Loucy (cell line): Measurements from ENCODE around the gene CELSR1.

Experiments used
- H2AFZ ChIP-seq: fragments of 200-600 bp; sonication (generic); 2 replicates; pipeline ENCODE4 v1.6.0; 2016; ENCODE audit warnings: antibody characterized with exemption, mild to moderate bottlenecking, low read length, moderate library complexity
- H3F3A ChIP-seq: fragments of 200-600 bp; 2 replicates; pipeline ENCODE4 v1.6.0; 2016; ENCODE audit warnings: antibody characterized with exemption, low read depth, mild to moderate bottlenecking
- H3K27me3 ChIP-seq: fragments of 200-600 bp; sonication (generic); 2 replicates; pipeline ENCODE4 v1.6.1; 2014; ENCODE audit warnings: low read length, mild to moderate bottlenecking; ENCODE audit not compliant: insufficient read depth, poor library complexity, severe bottlenecking
- H3K36me3 ChIP-seq: fragments of 200-600 bp; sonication (generic); 2 replicates; pipeline ENCODE4 v1.6.1; 2016; ENCODE audit warnings: low read length; ENCODE audit not compliant: insufficient read depth
- H3K4me1 ChIP-seq: fragments of 200-600 bp; sonication (generic); 2 replicates; pipeline ENCODE4 v1.5.1; 2014; ENCODE audit warnings: low read length, mild to moderate bottlenecking; ENCODE audit not compliant: insufficient read depth, poor library complexity, severe bottlenecking
- H3K4me2 ChIP-seq: fragments of 200-600 bp; sonication (generic); 2 replicates; pipeline ENCODE4 v1.6.0; 2014; ENCODE audit warnings: antibody characterized with exemption, low read length, low read depth, mild to moderate bottlenecking; ENCODE audit not compliant: poor library complexity, severe bottlenecking
- H3K4me3 ChIP-seq: fragments of 200-600 bp; sonication (generic); 2 replicates; pipeline ENCODE4 v1.5.1; 2014; ENCODE audit warnings: low read length, mild to moderate bottlenecking, mixed read lengths; ENCODE audit not compliant: poor library complexity, severe bottlenecking
- H3K79me2 ChIP-seq: fragments of 200-600 bp; sonication (generic); 2 replicates; pipeline ENCODE4 v1.6.1; 2014; ENCODE audit warnings: low read length; ENCODE audit not compliant: insufficient read depth
- H3K9ac ChIP-seq: fragments of 200-600 bp; sonication (generic); 2 replicates; pipeline ENCODE4 v1.6.0; 2014; ENCODE audit warnings: mild to moderate bottlenecking, low read depth, low read length, moderate library complexity; ENCODE audit not compliant: poor library complexity, severe bottlenecking
- H3K9me2 ChIP-seq: fragments of 200-600 bp; sonication (generic); replicated peaks from 2 replicates; pipeline ENCODE4 v1.6.1; 2016; ENCODE audit warnings: low read depth, low read length, mixed read lengths
- H3K9me3 ChIP-seq: fragments of 200-600 bp; sonication (generic); 2 replicates; pipeline ENCODE4 v1.6.1; 2014; ENCODE audit warnings: mild to moderate bottlenecking, antibody characterized with exemption, low read length, low read depth; ENCODE audit not compliant: insufficient read depth
- H4K20me1 ChIP-seq: fragments of 200-600 bp; sonication (generic); 2 replicates; pipeline ENCODE4 v1.6.0; 2014; ENCODE audit warnings: antibody characterized with exemption, low read length, mild to moderate bottlenecking; ENCODE audit not compliant: insufficient read depth, poor library complexity, severe bottlenecking
- CTCF ChIP-seq: fragments of 200-600 bp; sonication (generic); conservative IDR thresholded peaks from 2 replicates; pipeline ENCODE4 v1.5.1; 2014; ENCODE audit warnings: mild to moderate bottlenecking, antibody characterized with exemption, low read length
- EZH2phosphoT487 ChIP-seq: fragments of 200-600 bp; IDR thresholded peaks from 2 replicates; pipeline ENCODE4 v1.6.1; 2018; ENCODE audit warnings: antibody characterized with exemption, mild to moderate bottlenecking, moderate library complexity, borderline replicate concordance

The CELSR1 gene

GRCh38 chr22:46366801-46367706, 170.4 kb downstream of the CELSR1 start:
- Histone ChIP-seq H3K36me3 (no peaks in the 10 kb centered on the region), H3K27me3 (no peaks in the 10 kb centered on the region), H3K4me1 (no peaks in the 10 kb centered on the region), H3K79me2 (no peaks in the 10 kb centered on the region), H3K4me2 (no peak overlapping the region), H3K9me2 (no peaks in the 10 kb centered on the region), H4K20me1 (no peaks in the 10 kb centered on the region), H3K9me3 (no peaks in the 10 kb centered on the region), H2AFZ (no peak overlapping the region), H3F3A (no peaks in the 10 kb centered on the region), H3K9ac (no peak overlapping the region), H3K4me3 (no peak overlapping the region)
- TF ChIP-seq EZH2phosphoT487 = no peak
- no peak for TF ChIP-seq CTCF

- H3K9me3 ChIP-seq = no peaks in the 10 kb centered on the region
- H3K9me2 ChIP-seq = no peaks in the 10 kb centered on the region
- no peaks in the 10 kb centered on the region for H3F3A ChIP-seq
- H3K4me2 ChIP-seq = no peak overlapping the region
- H4K20me1 ChIP-seq = no peaks in the 10 kb centered on the region
- no peaks in the 10 kb centered on the region for H3K4me1 ChIP-seq
- H2AFZ ChIP-seq = no peak overlapping the region
- H3K36me3 ChIP-seq = no peaks in the 10 kb centered on the region
- H3K4me3 ChIP-seq = no peak overlapping the region
- no peak overlapping the region for H3K9ac ChIP-seq
- H3K27me3 ChIP-seq = no peaks in the 10 kb centered on the region
- TF ChIP-seq EZH2phosphoT487 (no peak), CTCF (no peak)
- no peaks in the 10 kb centered on the region for H3K79me2 ChIP-seq
Measured at GRCh38 chr22:46366327-46366731, 171.1 kb downstream of the CELSR1 start.

- H3K36me3 ChIP-seq = no peaks in the 10 kb centered on the region
- H3K4me1 ChIP-seq = no peaks in the 10 kb centered on the region
- H2AFZ ChIP-seq = no peak overlapping the region
- H4K20me1 ChIP-seq = no peaks in the 10 kb centered on the region
- TF ChIP-seq CTCF = no peak
- no peak for TF ChIP-seq EZH2phosphoT487
- no peaks in the 10 kb centered on the region for H3K27me3 ChIP-seq
- no peaks in the 10 kb centered on the region for H3F3A ChIP-seq
- no peaks in the 10 kb centered on the region for H3K9me2 ChIP-seq
- no peaks in the 10 kb centered on the region for H3K79me2 ChIP-seq
- no peaks in the 10 kb centered on the region for H3K9me3 ChIP-seq
- H3K4me2 ChIP-seq = no peak overlapping the region
- H3K9ac ChIP-seq = no peak overlapping the region
- H3K4me3 ChIP-seq = no peak overlapping the region
Measured at GRCh38 chr22:46365166-46365624, 172.2 kb downstream of the CELSR1 start.
